ACHN (cell line): Measurements from ENCODE around the gene NUDT3.
"Not testable (repeated sequence)": the region's sequence is repeated elsewhere in the genome, so short reads cannot be mapped to it uniquely, and the experiment has no call there.

Experiments used
- DNase-seq: peaks from one replicate; pipeline ENCODE4 v3.0.0-alpha.2; 2015
- in situ Hi-C: cut with HindIII; loops from 2 replicates; pipeline ENCODE4 v1.10.0; 2017; ENCODE audit warnings: low sequenced_read_pairs, low pct_ligation_motif_present, low pct_unique_long_range_greater_than_20kb

NUDT3 gene

GRCh38 chr6:34392497-34393190 lies at the start of gene NUDT3:
Gene NUDT3 (minus strand): TSS chr6:34392669. CDS start chr6:34392362, 307 bp downstream.
- DNase-seq: peak; percentile 88
- in situ Hi-C loops: no loop called here

- no peak for DNase-seq
- in situ Hi-C loops: no loop called here
Observed at GRCh38 chr6:34441526-34441925, 49.1 kb upstream of the NUDT3 start.

DNA sequence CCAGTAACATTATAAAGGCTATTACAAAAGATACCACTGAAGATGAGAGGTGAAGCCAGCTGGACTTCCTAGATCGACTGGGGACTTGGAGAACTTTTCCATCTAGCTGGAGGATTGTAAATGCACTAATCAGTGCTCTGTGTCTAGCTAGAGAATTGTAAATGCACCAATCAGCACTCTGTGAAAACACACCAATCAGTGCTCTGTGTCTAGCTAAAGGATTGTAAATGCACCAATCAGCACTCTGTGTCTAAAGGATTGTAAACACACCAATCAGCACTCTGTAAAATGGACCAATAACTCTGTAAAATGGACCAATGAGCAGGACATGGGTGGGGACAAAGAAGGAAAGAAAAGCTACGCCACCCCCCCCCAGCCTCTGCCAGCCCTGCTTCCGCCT lies 47.0 kb upstream of the NUDT3 start:
- DNase-seq: no peak
- in situ Hi-C loops: no loop called here

- no peak for DNase-seq
- in situ Hi-C loops: no loop called here
Observed at GRCh38 chr6:34438705-34439104, 46.2 kb upstream of the NUDT3 start.

DNA sequence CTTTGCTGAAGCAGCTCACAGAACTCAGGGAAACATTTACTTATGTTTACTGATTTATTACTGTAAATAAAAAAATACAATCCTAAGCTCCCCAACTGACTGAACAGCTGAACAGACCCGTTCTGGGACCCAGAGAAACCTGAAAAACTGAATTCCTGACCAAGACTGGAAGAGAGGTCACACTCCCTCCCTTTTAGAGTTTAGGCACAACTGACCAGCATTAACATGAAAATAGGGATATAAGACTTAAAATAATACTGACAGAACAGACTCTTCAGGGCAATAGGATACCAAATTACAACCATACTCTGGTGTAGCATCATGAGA lies 45.1 kb upstream of the NUDT3 start:
- in situ Hi-C loops: no loop called here
- DNase-seq: no peak

GRCh38 chr6:34436803-34437643 lies 44.6 kb upstream of the NUDT3 start:
- in situ Hi-C loops: no loop called here
- DNase-seq: no peak

DNA sequence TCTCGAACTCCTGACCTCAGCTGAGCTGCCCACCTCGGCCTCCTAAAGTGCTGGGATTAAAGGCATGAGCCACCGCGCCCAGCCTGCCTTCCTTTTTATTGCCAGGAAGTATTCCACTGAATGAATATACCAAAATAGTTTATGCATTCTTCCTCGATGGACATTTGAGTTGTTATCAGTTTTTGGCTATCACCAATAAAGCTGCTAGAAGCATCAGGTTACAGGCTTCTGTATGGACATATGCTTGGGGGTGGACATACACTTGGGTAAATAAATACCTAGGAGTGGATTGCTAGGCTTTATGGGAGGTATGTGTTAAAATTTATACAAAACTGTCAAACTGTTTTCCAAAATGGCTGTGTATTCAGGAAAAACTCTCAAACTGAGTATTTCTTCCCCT lies 43.4 kb upstream of the NUDT3 start:
- DNase-seq: no peak
- in situ Hi-C loops: no loop called here

- in situ Hi-C loops: no loop called here
- DNase-seq: peak; percentile 88
Observed at GRCh38 chr6:34425498-34426410, 33.3 kb upstream of the NUDT3 start, which contains the start of gene RPS10. Gene RPS10 (minus strand): TSS chr6:34426069. CDS start chr6:34425221, 848 bp downstream.

DNA sequence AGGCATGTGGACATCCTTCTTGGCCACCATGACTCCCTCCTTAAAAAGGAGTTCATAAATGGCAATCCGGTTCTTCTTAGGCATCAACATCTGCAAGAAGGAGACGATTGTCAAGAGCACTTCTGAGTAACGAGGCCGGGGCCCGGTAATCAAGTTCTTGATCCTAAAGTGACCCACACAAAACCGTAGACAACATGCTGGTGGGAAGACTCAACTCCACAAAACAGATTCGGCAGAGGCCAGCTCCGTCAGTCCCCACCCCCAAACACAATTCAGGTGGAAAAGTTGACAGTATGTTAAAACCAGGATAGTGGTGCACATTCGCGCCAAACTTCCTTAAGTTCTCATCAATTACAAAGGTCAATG lies 32.6 kb upstream of the NUDT3 start:
- in situ Hi-C loops: no loop called here
- no peak for DNase-seq

- DNase-seq: no peak
- in situ Hi-C loops: no loop called here
Observed at GRCh38 chr6:34424200-34425131, 32.0 kb upstream of the NUDT3 start.

- in situ Hi-C loops: no loop called here
- DNase-seq: no peak
Observed at GRCh38 chr6:34423254-34423653, 30.8 kb upstream of the NUDT3 start.

DNA sequence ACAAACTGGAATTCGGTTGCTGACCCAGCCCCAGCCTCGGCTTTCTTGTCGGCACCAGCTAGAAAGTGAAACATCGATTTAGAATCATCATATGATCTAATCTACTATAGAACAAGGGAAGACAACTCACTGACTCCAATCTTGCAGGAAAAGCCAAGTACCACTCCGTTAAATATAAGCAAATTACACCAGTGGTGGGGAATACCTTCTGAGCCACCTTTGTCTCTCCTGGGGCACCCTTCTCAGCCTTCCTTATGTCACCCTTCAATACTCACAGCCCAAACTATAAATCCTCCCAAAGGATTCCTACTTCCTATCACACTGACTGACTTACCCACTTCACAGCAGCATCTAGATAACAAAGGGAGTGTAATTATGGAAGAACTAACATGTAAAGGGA lies 25.9 kb upstream of the NUDT3 start:
- in situ Hi-C loops: no loop called here
- DNase-seq: no peak

- in situ Hi-C loops: no loop called here
Observed at GRCh38 chr6:34416877-34417371, 24.5 kb upstream of the NUDT3 start.

GRCh38 chr6:34414999-34415858 lies 22.8 kb upstream of the NUDT3 start:
- in situ Hi-C loops: no loop called here
- peak; percentile 74 for DNase-seq

More at GRCh38 chr6:34416877-34417371, 24.5 kb upstream of the NUDT3 start:
- DNase-seq: no peak

GRCh38 chr6:34412643-34413214 lies 20.3 kb upstream of the NUDT3 start:
- in situ Hi-C loops: no loop called here

DNA sequence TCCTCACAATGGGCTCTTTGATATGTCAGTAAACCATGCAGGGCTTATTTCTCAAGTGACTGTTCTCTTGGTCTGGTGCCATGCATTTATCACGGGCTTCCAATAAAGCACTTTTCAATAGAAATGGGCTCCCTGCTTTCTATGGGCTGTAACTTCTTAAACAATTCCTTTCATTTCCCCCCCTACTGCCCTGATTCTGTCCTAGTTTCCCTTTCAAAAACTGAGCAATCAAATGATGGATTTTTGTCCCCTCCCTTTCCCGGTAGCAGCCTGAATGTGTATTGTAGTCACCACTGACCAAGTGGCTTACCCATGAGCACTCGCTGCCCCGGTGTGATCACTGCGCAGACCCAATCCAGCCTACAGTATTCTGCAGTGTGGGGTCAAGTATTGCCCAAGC lies 19.5 kb upstream of the NUDT3 start:
- DNase-seq: no peak
- in situ Hi-C loops: no loop called here

More at GRCh38 chr6:34412643-34413214, 20.3 kb upstream of the NUDT3 start:
- DNase-seq: no peak

DNA sequence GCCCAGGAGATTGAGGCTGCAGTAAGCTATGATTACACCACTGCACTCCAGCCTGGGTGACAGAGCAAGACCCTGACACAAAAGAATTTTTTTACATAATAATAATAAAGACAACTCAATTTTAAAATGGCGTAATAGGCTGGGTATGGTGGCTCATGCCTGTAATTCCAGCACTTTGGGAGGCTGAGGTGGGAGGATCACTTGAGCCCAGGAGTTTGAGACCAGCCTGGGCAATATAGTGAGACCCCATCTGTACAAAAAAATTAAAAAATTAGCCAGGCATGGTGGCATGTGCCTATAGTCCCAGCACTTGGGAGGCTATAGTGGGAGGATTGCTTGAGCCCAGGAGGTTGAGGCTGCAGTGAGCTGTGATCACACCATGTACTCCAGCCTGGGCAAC lies 15.4 kb upstream of the NUDT3 start:
- in situ Hi-C loops, DNase-seq: not testable (repeated sequence)
